AG20443 (cell line): Measurements from ENCODE around the gene MYO7A.

Source experiments
- DNase-seq: peaks from one replicate; pipeline ENCODE4 v3.0.0; 2012; ENCODE audit warnings: low spot score, mixed read lengths

Gene MYO7A

DNA sequence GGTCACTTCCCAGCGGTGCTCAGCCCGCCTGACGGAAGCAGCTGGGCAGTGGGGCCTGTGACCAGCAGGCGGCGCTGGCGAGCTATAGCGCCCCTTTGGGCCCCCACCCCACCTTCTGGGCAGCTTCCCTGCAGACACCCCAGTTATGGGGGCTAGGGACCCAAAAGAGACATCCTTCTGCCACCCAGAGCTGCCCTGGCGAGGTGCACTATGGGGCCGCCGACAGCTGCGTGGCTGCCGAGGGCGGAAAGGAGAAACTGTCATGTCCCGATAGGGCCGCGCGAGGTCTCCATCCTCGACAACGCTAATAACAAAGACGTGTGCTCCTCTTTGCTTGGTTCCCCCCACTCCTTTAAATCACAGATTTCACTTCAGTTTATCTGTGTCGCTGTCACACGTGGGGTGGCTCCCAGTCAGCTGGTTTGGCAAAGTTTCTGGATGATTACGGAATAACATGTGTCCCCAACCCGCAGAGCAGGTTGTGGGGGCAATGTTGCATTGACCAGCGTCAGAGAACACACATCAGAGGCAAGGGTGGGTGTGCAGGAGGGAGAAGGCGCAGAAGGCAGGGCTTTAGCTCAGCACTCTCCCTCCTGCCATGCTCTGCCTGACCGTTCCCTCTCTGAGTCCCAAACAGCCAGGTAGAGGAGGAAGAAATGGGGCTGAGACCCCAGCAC lies 673 bp upstream of the MYO7A start:
- peak; percentile 82 for DNase-seq

DNA sequence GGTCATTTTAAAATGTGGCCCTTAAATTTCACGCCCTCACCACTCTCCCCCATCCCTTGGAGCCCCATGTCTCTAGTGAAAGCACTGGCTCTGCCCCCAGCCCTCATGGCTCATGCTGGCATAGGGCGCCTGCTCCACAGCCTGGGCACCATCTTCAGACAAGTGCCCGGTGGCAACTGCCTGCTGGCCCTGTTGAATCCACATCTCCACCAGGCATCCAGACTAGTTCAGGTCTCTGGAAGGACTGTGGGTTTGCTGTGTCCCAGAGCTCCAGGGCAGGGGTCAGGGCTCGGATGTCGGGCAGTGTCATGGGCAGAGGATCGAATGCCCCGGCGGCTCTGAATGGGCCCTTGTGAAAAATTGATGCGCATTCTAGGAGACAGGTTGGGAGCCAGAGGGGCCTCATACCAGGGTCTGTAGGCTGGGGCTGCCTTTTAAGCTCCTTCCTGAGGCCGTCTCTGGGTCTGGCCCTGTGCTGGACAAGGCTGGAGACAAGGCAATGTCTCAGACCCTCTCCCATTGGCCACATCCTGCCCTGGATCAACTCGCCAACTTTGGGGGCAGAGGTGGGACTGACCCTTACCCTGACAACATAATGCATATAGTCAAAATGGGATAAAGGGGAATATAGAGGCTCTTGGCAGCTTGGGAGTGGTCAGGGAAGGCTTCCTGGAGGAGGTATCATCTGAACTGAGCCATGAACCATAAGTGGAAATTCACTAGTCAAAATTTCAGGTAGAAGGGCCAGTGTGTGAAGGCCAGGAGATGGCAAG lies 1.2 kb downstream of the MYO7A start:
- DNase-seq: no peak

DNA sequence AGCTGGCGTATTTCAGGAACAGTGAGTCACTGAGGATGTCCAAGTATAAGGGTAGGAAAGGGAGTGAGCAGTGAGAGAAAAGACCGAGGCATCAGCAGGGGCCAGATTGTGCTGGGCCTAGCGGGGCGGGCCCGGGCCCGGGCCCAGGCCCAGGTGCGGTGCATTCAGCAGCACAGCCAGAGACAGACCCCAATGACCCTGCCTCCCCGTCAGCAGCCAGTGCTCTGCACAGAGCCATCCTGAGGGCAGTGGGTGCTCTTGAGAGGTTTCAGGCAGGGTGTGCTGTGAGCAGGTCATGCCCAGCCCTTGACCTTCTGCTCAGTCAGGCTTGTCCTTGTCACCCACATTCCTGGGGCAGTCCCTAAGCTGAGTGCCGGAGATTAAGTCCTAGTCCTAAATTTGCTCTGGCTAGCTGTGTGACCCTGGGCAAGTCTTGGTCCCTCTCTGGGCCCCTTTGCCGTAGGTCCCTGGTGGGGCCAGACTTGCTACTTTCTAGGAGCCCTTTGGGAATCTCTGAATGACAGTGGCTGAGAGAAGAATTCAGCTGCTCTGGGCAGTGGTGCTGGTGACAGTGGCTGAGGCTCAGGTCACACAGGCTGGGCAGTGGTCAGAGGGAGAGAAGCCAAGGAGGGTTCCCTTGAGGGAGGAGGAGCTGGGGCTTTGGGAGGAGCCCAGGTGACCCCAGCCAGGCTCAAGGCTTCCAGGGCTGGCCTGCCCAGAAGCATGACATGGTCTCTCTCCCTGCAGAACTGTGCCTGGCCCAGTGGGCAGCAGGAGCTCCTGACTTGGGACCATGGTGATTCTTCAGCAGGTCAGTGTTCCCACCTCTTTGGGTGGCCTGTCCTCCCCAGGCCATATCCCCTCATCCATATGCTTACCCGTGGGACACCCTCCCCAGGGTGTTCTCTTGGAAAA lies 2.1 kb downstream of the MYO7A start:
- no peak for DNase-seq

DNA sequence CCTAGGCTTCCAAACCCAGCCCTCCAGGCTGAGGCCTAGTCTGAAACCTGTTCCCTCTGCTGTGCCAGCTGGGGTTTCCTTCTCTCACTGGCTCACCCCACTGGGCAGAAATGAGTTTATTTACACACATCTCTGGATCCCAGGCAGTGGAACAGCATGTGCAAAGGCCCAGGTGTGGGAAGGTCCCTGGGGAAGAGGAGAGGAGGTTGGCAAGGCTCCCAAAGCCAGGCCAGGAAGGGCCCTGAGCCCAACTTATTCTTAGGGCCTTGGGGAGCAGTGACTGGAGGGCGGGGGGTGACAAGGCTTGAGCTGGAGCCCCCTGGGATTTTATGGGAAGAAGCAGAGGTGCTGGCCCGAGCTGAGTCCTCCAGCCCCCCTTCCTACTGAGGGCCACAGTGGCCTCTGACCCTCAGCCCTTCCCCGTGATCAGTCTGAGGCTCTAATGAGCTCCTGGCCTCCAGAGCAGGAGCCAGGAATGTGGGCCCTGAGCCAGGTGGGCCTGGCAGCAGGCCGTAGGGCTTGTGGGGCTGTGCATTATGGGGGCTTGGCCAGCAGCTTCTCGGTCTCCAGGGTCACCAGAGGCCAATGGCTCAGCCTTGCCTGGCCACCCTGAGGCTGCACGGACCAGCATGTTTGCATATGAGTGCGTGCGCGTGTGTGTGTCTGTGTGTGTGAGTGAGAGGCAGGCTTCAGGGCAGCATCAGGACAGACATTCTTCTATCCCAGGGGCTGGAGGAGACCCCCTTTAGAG lies 2.9 kb downstream of the MYO7A start:
- DNase-seq: peak; percentile 62

DNA sequence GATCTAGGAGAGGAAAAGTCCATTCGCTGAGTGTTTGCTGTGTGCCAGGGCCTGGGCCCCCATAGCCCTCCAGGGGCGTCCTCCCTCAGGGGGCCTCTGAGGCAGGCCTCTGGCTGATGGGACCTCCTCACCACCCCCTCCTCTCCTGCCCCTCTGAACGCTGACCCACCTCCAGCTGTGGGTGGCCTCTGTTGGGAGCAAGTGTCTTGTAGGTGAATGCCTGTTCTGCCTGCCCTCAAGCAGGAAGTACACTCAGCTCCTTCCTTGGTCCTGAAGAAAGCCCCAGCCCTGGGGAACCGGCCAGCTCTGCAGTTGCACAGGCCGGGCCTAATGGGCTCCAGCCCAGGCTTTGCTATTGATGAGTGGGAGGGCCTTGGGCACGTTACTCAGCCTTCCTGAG lies 3.5 kb downstream of the MYO7A start:
- no peak for DNase-seq

DNA sequence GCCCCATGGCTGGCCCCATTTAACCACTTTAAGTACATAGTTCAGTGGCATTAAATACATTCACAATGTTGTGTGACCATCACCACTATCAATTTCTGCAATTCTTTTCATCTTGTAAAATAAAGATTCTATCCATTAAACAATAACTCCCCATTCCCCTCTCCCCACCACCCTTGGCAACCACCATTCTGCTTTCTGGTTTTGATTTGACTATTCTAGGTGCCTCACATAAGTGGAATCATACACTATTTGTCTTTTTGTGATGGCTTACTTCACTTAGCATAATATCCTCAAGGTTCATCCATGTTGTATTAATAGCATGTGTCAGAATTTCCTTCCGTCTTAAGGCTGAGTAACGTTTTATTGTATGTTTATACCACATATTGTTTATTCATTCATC lies 7.0 kb downstream of the MYO7A start:
- no peak for DNase-seq

DNA sequence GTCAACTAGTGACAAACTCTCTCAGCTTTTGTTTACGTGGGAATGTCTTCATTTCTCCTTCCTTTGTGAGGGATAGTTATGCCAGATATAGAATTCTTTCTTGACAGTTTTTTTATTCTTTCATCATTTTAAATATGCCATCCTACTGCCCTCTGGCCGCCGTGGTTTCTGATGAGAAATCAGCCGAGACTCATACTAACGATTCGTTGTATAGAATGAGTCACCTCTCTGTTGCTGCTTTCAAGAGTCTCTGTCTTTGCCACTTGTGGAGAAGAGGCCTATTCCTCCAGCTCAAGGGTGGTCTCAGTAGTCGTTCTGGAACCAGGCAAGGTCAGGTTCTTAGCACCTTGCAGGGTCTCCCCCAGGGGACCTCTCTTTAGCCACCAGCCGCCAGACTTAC lies 8.0 kb downstream of the MYO7A start:
- no peak for DNase-seq

DNA sequence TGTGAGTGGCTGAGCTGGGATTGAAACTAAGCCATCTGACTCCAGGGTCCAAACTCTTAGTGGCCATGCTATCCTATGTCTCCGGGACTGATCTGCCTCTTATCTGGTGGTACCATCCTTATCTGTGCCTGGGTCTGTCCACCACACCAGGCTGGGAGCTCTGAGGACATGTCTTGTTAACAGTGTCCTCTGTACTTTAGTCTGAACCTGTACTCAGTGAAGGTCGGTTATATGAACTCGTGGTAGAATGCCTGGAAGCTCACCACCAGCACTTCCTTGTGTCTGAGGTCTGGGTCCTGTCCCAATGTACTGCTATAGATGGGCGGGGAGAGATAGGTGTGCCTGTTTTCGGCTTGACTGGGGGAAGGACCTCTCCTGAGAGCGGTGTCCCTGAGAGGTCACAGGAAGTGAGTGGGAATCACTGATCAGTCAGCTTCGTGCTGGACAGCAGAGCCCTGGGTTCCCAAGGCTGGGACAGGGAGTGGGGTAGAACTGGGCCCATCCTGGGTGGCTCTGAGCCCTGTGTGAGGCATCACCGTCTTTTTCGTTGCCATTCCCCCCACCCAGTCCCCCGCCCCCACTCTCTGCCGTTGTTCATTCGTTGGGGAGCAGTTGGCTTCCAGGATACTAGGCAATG lies 8.9 kb downstream of the MYO7A start:
- DNase-seq: no peak

DNA sequence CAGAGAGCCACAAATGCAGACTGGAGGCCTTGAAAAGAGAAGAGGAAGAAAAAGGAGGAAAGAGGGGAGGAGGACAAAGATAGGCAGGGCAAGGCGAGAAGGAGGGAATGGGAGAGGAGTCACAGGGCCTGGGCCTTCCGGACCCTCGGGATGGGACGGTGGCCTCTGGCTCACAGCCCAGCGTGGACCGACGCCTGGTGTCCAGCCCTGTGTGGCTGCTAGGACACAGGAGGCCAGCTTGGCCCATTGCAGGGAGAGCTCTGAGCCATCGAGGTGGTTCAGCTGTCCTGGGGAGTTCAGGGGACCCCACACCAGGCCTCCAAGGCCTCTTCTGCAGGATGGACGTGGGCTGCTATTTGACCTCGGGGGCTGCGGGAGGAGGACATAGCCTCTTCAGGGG lies 9.4 kb downstream of the MYO7A start:
- no peak for DNase-seq

DNA sequence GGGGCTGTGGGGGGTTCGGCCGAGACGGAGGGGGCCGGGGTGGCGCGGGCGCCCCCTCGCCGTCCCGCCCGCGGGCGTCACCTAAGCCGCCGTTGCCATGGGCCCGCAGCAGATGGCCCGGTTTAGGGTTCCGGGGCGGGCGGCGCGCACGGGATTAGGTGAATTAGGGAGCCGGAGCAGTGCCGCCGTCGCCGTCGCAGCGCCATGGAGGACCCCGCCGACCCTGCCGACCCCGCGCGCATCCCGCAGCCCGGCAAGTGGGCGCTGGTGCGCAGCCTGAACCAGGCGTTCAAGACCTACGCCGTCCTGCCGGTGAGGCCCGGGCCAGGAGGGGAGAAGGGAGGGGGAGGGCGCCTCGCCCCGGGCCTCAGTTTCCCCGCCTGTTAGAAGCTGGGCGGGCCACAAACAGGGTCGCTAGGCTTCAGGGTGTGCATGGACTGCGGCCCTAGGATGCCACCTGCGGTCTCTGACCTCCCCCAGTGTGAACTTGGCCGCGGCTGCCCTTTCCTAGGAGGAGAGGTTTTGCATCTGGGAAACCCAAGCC lies 10.1 kb downstream of the MYO7A start:
- DNase-seq: no peak

DNA sequence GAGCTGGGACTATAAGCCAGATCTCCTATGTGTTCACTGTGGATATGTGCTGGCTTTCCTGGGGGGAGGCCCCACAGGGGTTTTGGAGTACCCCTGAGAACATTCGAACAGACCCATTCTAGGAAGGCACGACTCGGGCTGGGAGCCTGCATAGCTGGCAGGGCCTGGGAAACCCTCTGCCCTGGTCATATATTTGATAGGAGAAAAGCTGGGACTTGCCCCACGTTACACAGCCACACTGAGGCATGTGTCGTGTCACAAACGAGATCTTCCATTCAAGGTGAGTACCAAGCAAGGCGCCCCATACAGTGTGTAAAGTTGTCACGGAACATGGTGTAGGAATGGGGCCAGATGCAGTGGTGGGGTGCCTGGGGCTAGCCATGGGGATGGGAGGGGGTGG lies 11.2 kb downstream of the MYO7A start:
- no peak for DNase-seq

DNA sequence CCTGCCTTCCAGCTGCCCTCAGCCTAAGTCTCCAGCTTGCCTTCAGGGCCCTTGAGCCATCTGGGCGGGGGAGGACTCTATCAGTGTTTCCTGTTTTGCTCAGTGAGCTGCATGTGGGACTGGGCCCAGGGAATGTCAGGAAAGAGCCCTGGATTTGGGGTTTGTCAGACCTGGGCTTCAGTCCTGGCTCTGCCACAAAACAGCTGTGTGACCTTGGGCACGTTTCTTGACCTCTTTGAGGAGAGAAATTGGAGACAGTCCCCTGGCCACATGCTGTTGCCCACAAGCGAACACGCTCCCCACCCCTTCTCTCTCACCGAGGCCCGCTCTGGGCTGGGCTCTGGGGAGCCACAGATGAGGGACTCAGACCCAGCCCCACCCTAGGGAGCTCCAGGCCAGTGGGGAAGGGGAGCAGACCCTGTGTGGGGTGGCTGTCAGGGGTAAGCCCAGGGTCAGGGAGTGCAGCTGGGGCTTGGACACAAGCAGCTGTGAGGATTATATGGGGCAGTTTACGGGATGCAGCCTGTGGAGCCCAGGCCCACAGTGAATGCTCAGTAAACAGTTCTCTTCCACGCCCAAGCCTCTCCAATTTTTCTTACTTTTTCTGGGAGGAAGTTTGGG lies 12.3 kb downstream of the MYO7A start:
- peak; percentile 46 for DNase-seq

DNA sequence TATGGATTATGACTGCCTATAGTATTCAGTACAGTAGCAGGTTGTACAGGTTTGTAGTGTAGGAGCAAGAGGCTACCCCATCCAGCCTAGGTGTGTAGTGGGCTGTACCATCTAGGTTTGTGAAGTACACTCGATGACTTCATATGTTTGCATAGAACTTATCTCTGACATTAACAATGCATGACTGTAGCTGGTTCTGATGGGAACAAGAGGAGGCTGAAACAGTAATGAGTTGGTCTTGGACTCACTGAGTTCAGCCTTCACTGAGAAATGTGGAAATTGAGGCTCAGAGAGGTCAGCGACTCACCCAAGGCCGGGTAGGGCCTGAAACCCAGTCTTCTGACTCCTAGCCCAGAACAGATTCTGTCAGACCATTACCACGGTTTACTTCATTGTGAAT lies 13.0 kb downstream of the MYO7A start:
- DNase-seq: no peak

DNA sequence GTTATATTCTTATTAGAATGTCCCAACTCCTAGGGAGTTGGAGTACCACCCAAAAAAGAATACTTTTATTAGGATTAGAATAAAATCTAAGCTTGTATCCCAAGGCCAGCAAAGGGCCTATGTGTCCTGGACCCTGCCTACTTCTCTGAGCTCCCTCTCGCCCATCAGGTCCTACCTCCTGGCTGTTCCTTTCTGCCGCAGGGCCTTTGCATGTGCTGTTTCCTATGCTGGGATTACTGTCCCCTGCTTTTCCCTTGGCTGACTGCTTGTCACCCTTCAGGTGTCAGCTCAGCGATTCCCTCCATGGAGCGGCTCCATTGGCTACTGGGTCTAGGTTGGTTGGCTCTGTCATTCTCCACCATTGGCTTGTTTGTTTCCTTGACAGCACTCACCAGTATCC lies 13.4 kb downstream of the MYO7A start:
- DNase-seq: no peak

DNA sequence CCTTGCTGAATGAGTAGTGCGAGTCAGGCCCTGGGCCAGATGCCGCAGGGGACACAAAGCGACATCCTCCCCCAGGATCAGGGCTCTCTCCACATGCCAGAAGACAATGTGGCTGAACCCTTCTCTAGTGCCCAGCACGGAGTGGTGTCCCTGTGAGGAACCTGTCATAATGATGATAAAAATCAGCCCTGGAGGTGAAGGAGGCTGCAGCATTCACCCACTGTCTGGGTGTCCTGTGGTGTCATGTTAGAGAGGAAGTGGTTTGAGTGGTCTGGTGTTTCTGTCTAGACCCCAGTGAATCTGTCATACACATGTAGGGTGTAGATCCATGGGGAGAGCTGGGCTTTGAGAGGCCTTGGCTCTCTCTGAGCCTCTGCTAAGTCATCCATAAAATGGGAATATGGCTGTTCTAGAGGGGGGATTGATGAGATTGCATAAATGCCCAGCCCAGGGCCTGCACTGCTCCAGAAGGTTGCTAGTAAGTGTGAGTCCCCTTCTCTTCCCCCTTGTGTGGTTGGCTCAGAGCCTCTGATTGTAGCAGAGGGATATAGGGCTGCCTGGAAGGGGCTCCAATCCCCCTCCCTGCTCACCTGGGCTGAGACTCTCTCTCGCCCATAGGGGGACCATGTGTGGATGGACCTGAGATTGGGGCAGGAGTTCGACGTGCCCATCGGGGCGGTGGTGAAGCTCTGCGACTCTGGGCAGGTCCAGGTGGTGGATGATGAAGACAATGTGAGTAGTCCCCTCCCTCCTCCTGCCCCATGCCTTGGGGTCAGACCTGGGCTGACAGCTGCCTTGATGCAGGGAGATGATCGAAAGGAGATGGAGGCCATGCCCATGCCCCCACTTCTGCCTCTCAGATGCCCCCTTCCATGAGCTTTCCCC lies 14.3 kb downstream of the MYO7A start:
- no peak for DNase-seq

DNA sequence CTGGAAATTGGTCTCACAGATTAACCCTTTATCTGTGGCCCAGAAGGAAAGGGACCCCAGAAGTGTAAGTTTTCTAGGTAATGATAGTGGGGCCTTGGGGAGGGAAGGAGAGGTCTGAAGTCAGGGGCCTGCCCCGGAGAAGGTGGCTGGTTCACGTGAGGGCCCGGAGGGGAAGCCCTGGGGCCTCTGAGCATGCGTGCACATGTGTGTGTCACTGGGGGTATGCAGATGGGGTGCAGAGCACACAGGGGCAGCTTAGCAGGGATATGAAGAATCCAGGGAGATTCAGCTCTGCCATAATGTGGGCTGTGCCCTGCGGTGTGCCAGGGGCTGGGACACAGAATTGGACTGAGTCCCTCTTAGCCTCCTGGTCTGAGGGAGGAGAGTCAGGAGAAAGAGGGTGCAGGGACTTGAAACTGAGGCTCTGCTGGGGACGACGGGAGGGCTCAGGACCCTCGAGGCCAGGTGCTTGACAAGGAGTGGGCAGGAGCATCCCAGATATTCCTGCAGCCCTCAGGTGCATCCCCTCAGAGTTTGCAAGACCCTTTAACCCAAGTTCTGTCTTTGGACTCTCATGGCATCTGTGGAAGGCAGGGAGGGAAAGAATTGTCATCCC lies 15.5 kb downstream of the MYO7A start:
- no peak for DNase-seq

DNA sequence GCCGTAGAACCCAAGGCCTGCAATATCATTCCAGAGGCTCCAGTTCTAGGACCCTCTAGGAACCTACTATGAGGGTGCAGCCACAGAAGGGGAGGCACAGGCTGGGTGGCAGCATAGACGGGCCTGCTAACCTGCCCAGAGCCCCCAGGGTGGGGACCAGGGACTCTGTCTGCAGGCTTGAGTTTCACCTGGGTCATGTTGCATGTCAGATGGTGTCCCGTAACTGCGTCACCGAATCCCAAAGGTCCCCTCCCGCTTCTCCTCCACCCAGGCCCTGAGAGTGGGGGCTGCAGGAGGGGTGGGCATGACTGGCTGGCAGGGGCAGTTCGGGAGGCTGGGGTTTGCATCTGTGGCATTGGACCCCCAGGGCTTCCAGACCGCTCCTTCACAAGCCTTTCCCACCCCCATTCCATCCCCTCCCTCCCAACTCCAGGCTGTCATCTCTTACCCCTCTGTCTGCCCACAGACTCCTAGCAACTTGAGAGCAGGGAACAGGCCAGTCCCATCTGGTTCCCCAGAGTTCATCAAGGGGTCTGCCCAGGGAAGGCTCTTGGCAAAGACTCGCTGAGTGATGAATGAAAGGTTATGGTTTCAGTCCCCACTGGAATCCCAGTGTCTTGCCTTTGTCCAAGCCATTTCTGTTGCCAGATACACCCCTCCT lies 16.3 kb downstream of the MYO7A start:
- no peak for DNase-seq

DNA sequence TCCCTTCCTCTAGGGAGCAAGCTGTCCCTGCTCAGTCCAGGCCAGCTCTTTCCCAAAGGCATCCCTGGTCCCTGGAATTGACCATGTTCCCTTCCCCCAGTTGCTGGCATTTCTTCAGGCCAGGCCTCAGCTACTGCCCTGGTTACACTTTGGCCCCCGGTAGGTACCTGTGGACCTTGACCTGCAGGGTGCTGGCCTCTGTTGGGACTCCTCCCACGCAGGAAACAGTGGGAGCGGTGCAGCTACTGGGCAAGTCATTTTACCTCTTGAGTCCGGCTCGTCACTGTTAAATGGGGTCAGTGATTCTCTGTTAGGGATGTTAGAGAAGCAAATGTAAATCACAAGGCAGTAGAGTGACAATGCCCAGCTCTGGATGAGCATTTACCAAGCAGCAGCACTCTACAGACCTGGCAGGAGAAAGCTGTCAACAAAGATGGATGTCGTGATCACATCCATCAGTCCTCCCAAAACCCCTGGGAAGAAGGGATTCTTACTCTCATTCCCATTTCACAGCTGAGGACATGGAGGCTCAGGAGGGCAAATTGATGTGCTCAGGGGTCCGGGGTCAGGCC lies 16.9 kb downstream of the MYO7A start:
- DNase-seq: no peak
